ENCODE results near the gene FERMT3. TPM values are rescaled to one million over a fixed set of nuclear protein-coding genes. Genes with fewer than 3 reads are reported as not detected.
"Not testable (repeated sequence)": the region's sequence is repeated elsewhere in the genome, so short reads cannot be mapped to it uniquely, and the experiment has no call there.

Gene FERMT3
- total RNA-seq, 1 donor from 2014 or later: 5.9 TPM

DNA sequence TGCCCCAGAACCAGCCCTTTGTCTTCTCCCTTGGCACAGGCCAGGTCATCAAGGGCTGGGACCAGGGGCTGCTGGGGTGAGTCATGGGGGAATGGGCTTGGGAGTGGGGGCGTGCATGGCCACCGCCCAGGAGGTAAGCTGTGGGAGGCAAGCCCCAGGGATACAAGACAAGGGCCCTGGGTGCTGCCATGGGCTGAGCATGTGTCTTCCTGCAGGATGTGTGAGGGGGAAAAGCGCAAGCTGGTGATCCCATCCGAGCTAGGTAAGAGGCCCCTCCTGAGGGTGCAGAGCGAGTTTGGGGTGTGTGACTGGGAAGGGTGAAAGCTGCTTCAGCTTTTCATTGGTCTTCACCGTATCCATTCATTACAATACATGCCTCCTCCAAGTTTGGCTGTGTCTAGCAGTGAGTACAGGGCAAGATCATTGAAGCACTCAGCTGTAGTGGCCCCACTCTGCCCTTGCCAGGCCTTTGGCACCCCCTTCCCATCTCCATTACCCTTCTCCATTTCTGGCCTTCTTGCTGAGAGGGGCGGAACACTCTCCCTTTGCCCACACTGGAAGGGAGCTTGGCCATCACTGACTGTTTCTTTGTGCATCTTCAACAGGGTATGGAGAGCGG, 36.8 kb downstream of the FERMT3 start:
- TF ChIP-seq, protein P1, sequence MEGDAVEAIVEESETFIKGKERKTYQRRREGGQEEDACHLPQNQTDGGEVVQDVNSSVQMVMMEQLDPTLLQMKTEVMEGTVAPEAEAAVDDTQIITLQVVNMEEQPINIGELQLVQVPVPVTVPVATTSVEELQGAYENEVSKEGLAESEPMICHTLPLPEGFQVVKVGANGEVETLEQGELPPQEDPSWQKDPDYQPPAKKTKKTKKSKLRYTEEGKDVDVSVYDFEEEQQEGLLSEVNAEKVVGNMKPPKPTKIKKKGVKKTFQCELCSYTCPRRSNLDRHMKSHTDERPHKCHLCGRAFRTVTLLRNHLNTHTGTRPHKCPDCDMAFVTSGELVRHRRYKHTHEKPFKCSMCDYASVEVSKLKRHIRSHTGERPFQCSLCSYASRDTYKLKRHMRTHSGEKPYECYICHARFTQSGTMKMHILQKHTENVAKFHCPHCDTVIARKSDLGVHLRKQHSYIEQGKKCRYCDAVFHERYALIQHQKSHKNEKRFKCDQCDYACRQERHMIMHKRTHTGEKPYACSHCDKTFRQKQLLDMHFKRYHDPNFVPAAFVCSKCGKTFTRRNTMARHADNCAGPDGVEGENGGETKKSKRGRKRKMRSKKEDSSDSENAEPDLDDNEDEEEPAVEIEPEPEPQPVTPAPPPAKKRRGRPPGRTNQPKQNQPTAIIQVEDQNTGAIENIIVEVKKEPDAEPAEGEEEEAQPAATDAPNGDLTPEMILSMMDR (IDR thresholded peaks at IDR 0.05; ENCODE audit: unreplicated experiment): no peak
- Mint-ChIP-seq H3K4me3 (ENCODE audit: low read depth) (peak overlapping the region; percentile 22), H3K9me3 (ENCODE audit: low read depth) (no peaks in the 10 kb centered on the region), H3K4me1 (ENCODE audit: low read depth) (peaks cover 11% of the 10 kb centered on the region), H3K27me3 (no peaks in the 10 kb centered on the region), H3K36me3 (ENCODE audit: insufficient read depth) (peaks cover 5% of the 10 kb centered on the region), H3K27ac (no peak overlapping the region)
- no peak for DNase-seq (ENCODE audit: low spot score, unreplicated experiment)

DNA sequence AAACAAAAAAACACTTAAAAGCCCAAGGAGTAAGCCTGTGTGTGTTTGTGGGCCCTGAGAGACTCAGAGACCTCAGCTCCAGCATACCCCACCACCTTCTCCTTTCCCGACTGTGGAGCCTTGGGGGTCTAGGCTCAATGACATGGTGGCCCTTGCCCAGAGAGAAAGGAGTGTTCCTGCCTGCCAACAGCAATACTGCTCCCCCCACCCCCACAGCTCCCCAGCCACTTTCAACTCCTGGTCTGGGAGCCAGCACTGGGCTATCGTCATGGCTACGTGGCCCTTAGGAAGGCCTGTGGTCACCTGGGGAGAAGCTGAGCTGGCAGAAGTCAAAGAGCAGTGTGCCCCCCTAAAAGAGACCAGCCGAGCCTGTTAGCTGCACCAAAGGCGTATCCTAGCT, 37.6 kb downstream of the FERMT3 start:
- Mint-ChIP-seq H3K9me3 (ENCODE audit: low read depth) (no peaks in the 10 kb centered on the region), H3K4me3 (ENCODE audit: low read depth) (peak overlapping the region; percentile 50), H3K27me3 (no peaks in the 10 kb centered on the region), H3K27ac (no peak overlapping the region), H3K4me1 (ENCODE audit: low read depth) (peaks cover 11% of the 10 kb centered on the region), H3K36me3 (ENCODE audit: insufficient read depth) (peaks cover 4% of the 10 kb centered on the region)
- TF ChIP-seq, protein P1 (IDR thresholded peaks at IDR 0.05; ENCODE audit: unreplicated experiment): no peak
- DNase-seq (ENCODE audit: low spot score, unreplicated experiment): no peak

DNA sequence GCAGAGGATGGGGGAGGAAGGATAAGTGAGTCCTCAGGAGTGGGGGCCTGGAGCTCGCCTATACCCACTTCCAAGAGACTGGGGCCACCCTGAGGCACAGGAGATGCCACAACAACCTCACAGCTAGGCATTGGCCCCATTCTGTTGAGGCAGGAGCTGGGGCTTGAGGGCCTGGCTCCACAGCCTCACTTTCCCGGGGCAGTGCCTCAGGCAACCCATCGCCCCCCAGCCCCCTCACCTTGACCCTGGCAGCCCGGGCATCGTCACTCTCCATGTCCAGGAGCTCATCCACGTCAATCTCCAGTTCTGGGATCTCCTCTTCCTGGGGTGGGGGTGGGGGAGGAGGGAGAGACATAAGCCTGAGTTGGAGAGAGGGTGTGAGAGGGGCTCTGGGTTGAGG, 38.4 kb downstream of the FERMT3 start:
- TF ChIP-seq, protein P1 (IDR thresholded peaks at IDR 0.05; ENCODE audit: unreplicated experiment): no peak
- Mint-ChIP-seq H3K4me3 (ENCODE audit: low read depth) (peak overlapping the region; percentile 86), H3K4me1 (ENCODE audit: low read depth) (peaks cover 11% of the 10 kb centered on the region), H3K36me3 (ENCODE audit: insufficient read depth) (peaks cover 4% of the 10 kb centered on the region), H3K27me3 (peaks cover 2% of the 10 kb centered on the region), H3K27ac (no peak overlapping the region), H3K9me3 (ENCODE audit: low read depth) (no peaks in the 10 kb centered on the region)
- no peak for DNase-seq (ENCODE audit: low spot score, unreplicated experiment)

DNA sequence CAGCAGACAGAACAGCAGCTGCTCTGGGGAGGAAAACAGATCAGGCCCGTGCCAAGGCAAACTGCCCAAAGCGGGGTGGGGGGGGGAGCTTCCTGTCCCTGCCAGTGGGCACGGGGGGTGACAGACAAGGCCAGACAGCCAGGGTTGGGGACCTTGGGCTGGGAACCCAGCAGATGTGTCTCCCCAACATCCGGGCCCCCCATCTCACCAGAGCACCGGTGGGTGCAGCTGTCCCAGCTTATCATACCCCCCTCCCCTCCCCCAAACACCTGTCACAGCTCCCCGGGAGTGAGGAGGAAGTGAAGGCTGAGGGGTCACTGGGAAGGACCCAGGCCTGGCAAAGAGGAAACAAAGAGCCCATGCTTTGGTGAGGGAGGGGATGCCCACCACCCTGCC, 38.9 kb downstream of the FERMT3 start:
- DNase-seq (ENCODE audit: low spot score, unreplicated experiment): no peak
- H3K4me1 Mint-ChIP-seq (ENCODE audit: low read depth): peaks cover 8% of the 10 kb centered on the region
- peaks cover 4% of the 10 kb centered on the region for H3K36me3 Mint-ChIP-seq (ENCODE audit: insufficient read depth)
- peak overlapping the region; percentile 90 for H3K27ac Mint-ChIP-seq
- H3K4me3 Mint-ChIP-seq (ENCODE audit: low read depth): peak overlapping the region; percentile 86
- TF ChIP-seq, protein P1 (IDR thresholded peaks at IDR 0.05; ENCODE audit: unreplicated experiment): no peak
- peaks cover 3% of the 10 kb centered on the region for H3K27me3 Mint-ChIP-seq
- H3K9me3 Mint-ChIP-seq (ENCODE audit: low read depth): no peaks in the 10 kb centered on the region

DNA sequence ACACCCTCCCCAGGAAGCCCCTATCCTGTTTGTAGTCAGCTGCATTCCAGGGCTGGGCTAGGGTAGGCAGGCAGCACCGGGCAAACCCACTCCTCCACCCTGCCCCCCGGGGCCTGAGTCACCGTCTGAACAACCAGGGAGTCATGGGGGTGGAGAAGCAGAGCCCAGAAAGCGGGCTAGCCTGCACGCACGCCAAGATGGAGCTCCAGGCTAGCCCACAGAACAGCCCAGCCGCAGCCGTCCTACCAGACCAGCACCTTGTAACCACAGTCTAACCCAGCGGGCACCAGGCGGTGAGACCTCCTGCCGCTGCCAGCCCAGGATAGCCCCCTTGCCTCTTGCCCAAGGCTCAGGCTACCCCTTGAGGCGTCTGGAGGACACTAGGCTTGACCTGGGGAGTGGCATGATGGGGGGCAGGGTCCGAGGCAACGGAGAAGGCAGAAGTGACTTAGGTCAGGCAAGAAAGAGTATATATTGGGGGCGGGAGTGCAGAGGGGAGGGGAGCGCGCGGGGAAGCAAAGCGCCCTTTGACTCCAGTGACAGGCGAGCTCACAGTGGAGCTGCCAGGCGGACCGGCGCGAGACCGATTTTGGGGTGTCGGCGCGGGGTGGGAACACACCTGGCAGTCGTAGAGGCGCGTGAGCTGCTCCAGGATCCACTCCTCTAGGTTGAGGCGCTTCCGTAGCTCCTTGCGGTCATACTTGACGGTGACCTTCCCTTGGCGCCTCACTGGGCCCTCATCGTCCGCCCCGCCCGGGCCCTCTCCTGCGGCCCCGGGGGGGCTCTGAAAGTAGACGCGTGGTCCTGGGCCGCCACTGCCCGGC, 39.5 kb downstream of the FERMT3 start:
- H3K4me1 Mint-ChIP-seq (ENCODE audit: low read depth): peaks cover 6% of the 10 kb centered on the region
- H3K9me3 Mint-ChIP-seq (ENCODE audit: low read depth): no peaks in the 10 kb centered on the region
- DNase-seq (ENCODE audit: low spot score, unreplicated experiment): no peak
- H3K27ac Mint-ChIP-seq: peak overlapping the region; percentile 90
- peak overlapping the region; percentile 86 for H3K4me3 Mint-ChIP-seq (ENCODE audit: low read depth)
- TF ChIP-seq, protein P1 (IDR thresholded peaks at IDR 0.05; ENCODE audit: unreplicated experiment): no peak
- H3K36me3 Mint-ChIP-seq (ENCODE audit: insufficient read depth): peaks cover 4% of the 10 kb centered on the region
- peaks cover 3% of the 10 kb centered on the region for H3K27me3 Mint-ChIP-seq

DNA sequence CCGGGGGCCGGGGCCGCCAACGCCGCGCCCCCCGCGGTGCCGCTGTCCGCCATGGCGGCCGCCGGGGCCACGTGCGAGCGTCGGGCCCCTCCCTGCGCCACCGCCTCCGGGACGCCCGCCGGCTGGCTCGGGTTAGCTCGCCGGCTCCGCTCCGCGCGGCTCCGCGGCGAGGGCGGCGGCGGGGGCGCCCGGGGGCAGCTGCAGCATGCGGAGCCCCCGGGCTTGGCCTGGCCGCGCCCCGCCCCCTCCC, 40.0 kb downstream of the FERMT3 start:
- not testable (repeated sequence) for H3K27me3 Mint-ChIP-seq; DNase-seq (ENCODE audit: low spot score, unreplicated experiment); H3K36me3 Mint-ChIP-seq (ENCODE audit: insufficient read depth); H3K27ac Mint-ChIP-seq; H3K4me1 Mint-ChIP-seq (ENCODE audit: low read depth); H3K9me3 Mint-ChIP-seq (ENCODE audit: low read depth)
- peak overlapping the region; percentile 86 for H3K4me3 Mint-ChIP-seq (ENCODE audit: low read depth)

Data from progenitor cell of endocrine pancreas (in vitro differentiated cells).